ENCODE results near the gene CGB3.

DNA sequence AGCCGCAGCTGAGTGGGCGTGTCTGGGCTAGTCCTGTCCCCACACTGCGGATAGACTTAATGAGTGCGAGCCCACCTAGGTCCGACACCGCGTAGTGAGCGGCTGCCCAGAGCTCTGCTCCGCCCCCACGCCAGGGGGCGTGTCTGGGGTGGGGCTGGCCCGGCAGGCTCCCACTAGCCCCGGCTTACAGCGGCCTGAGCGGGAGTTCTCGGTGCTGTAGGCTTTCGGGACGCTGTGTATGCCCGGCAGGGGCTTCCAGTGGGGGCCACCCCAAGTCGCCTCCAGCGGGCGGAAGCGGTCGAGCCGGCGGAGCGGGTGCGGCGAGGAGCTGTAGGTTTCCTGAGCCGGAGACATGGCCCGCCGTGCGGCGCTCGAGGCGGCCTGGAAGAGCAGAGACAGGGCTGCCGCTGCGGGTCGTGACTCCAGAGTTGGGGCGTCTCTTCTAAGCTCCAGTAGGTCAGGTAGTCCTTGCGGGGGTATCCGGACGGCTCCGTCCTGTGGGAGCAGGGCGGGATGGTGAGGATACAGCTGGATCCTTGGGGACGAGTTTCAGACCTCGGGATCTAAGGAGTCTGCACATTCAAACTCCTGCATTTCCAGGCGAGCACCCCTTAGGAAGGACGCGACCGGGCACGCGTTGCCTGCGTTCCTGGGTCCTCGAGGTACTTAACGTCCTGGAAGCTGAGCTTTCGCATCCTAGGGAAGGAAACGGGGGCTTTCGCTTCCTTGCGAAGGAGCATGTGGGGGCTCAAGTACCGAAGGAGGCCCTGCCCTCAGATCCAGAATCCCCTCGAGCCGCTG lies 32.2 kb upstream of the CGB3 start:
- TF ChIP-seq TCF7L2 (IDR thresholded peaks at IDR 0.05; ENCODE audit: low read depth, low read length): no peak
- TF ChIP-seq, protein P1, sequence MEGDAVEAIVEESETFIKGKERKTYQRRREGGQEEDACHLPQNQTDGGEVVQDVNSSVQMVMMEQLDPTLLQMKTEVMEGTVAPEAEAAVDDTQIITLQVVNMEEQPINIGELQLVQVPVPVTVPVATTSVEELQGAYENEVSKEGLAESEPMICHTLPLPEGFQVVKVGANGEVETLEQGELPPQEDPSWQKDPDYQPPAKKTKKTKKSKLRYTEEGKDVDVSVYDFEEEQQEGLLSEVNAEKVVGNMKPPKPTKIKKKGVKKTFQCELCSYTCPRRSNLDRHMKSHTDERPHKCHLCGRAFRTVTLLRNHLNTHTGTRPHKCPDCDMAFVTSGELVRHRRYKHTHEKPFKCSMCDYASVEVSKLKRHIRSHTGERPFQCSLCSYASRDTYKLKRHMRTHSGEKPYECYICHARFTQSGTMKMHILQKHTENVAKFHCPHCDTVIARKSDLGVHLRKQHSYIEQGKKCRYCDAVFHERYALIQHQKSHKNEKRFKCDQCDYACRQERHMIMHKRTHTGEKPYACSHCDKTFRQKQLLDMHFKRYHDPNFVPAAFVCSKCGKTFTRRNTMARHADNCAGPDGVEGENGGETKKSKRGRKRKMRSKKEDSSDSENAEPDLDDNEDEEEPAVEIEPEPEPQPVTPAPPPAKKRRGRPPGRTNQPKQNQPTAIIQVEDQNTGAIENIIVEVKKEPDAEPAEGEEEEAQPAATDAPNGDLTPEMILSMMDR (IDR thresholded peaks at IDR 0.05): no peak; the same call in 1 of the 2 replicates
- TF ChIP-seq POLR2AphosphoS5 (IDR thresholded peaks at IDR 0.05; ENCODE audit: low read depth, low read length): no peak
- TF ChIP-seq, protein P2, sequence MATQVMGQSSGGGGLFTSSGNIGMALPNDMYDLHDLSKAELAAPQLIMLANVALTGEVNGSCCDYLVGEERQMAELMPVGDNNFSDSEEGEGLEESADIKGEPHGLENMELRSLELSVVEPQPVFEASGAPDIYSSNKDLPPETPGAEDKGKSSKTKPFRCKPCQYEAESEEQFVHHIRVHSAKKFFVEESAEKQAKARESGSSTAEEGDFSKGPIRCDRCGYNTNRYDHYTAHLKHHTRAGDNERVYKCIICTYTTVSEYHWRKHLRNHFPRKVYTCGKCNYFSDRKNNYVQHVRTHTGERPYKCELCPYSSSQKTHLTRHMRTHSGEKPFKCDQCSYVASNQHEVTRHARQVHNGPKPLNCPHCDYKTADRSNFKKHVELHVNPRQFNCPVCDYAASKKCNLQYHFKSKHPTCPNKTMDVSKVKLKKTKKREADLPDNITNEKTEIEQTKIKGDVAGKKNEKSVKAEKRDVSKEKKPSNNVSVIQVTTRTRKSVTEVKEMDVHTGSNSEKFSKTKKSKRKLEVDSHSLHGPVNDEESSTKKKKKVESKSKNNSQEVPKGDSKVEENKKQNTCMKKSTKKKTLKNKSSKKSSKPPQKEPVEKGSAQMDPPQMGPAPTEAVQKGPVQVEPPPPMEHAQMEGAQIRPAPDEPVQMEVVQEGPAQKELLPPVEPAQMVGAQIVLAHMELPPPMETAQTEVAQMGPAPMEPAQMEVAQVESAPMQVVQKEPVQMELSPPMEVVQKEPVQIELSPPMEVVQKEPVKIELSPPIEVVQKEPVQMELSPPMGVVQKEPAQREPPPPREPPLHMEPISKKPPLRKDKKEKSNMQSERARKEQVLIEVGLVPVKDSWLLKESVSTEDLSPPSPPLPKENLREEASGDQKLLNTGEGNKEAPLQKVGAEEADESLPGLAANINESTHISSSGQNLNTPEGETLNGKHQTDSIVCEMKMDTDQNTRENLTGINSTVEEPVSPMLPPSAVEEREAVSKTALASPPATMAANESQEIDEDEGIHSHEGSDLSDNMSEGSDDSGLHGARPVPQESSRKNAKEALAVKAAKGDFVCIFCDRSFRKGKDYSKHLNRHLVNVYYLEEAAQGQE (IDR thresholded peaks at IDR 0.05; ENCODE audit: insufficient read depth in 1 of 2, low read depth in 2 of 2, low read length in 1 of 2): no peak

Data from Panc1 (cell line).